T-helper 17 cell (primary cell): ENCODE results near the gene PLEKHA4. TPM values are rescaled to one million over a fixed set of nuclear protein-coding genes. Genes with fewer than 3 reads are reported as not detected.

ENCODE experiments used
- ATAC-seq: fragments of 150-1000 bp; cut with Tn5 transposase; 2 replicates; pipeline ENCODE4 v1.10.0; 2021; ENCODE audit warnings: mild to moderate bottlenecking, moderate library complexity
- DNase-seq, 3 donors: peaks; one replicate each; pipeline versions ENCODE4 v3.0.0 to v3.0.0-alpha.2; 2020 to 2021
- H3K9me3 ChIP-seq: one replicate; pipeline ENCODE4 v1.7.0; 2013; ENCODE audit warnings: low read length, mild to moderate bottlenecking; ENCODE audit not compliant: control insufficient read depth, poor library complexity, severe bottlenecking
- H3K27ac Mint-ChIP-seq: one replicate; pipeline ENCODE4 v1.8.0; 2022; ENCODE audit warnings: mild to moderate bottlenecking, moderate library complexity, mixed read lengths
- H3K27me3 Mint-ChIP-seq: one replicate; pipeline ENCODE4 v1.8.0; 2022; ENCODE audit warnings: mixed read lengths
- H3K36me3 Mint-ChIP-seq: one replicate; pipeline ENCODE4 v1.8.0; 2022; ENCODE audit warnings: low read depth, mixed read lengths
- H3K4me1 Mint-ChIP-seq: one replicate; pipeline ENCODE4 v1.8.0; 2022; ENCODE audit warnings: mild to moderate bottlenecking, mixed read lengths
- H3K4me3 Mint-ChIP-seq: one replicate; pipeline ENCODE4 v1.8.0; 2022; ENCODE audit warnings: mild to moderate bottlenecking, moderate library complexity, mixed read lengths
- total RNA-seq, 4 donors: library from RNA in 2 of 4; stranded (reverse) in 2 of 4; gene quantifications; one replicate each; pipeline ENCODE4 v1.2.3 and lab custom pipeline; 2022 to 2026

Gene PLEKHA4
- total RNA-seq, 2 donors from 2014 or later, result 0.42 to 3.0 TPM

- no peaks in the 10 kb centered on the region for H3K36me3 Mint-ChIP-seq
- DNase-seq, result peak in 1 of 3 donors; percentile 24
- H3K4me1 Mint-ChIP-seq, result peaks cover 23% of the 10 kb centered on the region
- ATAC-seq, result no peak
- no peaks in the 10 kb centered on the region for H3K9me3 ChIP-seq
- H3K27ac Mint-ChIP-seq, result no peak overlapping the region
- no peak overlapping the region for H3K4me3 Mint-ChIP-seq
- H3K27me3 Mint-ChIP-seq, result no peaks in the 10 kb centered on the region
Observed at GRCh38 chr19:48806818-48807589, 61.4 kb downstream of the PLEKHA4 start.

GRCh38 chr19:48806518-48806817, 61.9 kb downstream of the PLEKHA4 start:
- peaks cover 22% of the 10 kb centered on the region for H3K4me1 Mint-ChIP-seq
- H3K27me3 Mint-ChIP-seq, result no peaks in the 10 kb centered on the region
- no peak overlapping the region for H3K27ac Mint-ChIP-seq
- peak; percentile 75 for ATAC-seq
- H3K36me3 Mint-ChIP-seq, result no peaks in the 10 kb centered on the region
- H3K4me3 Mint-ChIP-seq, result peak overlapping the region; percentile 56
- no peak for DNase-seq
- no peaks in the 10 kb centered on the region for H3K9me3 ChIP-seq

GRCh38 chr19:48805452-48805851, 63.0 kb downstream of the PLEKHA4 start:
- Mint-ChIP-seq H3K4me1 (peaks cover 17% of the 10 kb centered on the region), H3K27me3 (no peaks in the 10 kb centered on the region), H3K36me3 (no peaks in the 10 kb centered on the region), H3K4me3 (no peak overlapping the region), H3K27ac (no peak overlapping the region)
- no peak for ATAC-seq
- no peaks in the 10 kb centered on the region for H3K9me3 ChIP-seq
- no peak for DNase-seq

GRCh38 chr19:48804496-48804895, 63.9 kb downstream of the PLEKHA4 start:
- Mint-ChIP-seq H3K36me3 (no peaks in the 10 kb centered on the region), H3K4me1 (peaks cover 10% of the 10 kb centered on the region), H3K27ac (no peak overlapping the region), H3K27me3 (no peaks in the 10 kb centered on the region), H3K4me3 (no peak overlapping the region)
- no peaks in the 10 kb centered on the region for H3K9me3 ChIP-seq
- DNase-seq (no peak), ATAC-seq (no peak)

GRCh38 chr19:48802623-48803022, 65.8 kb downstream of the PLEKHA4 start:
- no peak for DNase-seq
- H3K9me3 ChIP-seq, result no peaks in the 10 kb centered on the region
- H3K27ac Mint-ChIP-seq, result no peak overlapping the region
- H3K36me3 Mint-ChIP-seq, result no peaks in the 10 kb centered on the region
- no peak overlapping the region for H3K4me3 Mint-ChIP-seq
- peaks cover 3% of the 10 kb centered on the region for H3K4me1 Mint-ChIP-seq
- no peak for ATAC-seq
- no peaks in the 10 kb centered on the region for H3K27me3 Mint-ChIP-seq

- no peaks in the 10 kb centered on the region for H3K36me3 Mint-ChIP-seq
- H3K27ac Mint-ChIP-seq, result peak overlapping the region; percentile 78
- H3K4me3 Mint-ChIP-seq, result no peak overlapping the region
- peaks cover 7% of the 10 kb centered on the region for H3K4me1 Mint-ChIP-seq
- DNase-seq, result no peak
- ATAC-seq, result no peak
- no peaks in the 10 kb centered on the region for H3K9me3 ChIP-seq
- H3K27me3 Mint-ChIP-seq, result no peaks in the 10 kb centered on the region
Observed at GRCh38 chr19:48799358-48800300, 68.8 kb downstream of the PLEKHA4 start.

- Mint-ChIP-seq H3K27me3 (no peaks in the 10 kb centered on the region), H3K36me3 (no peaks in the 10 kb centered on the region), H3K4me1 (peaks cover 7% of the 10 kb centered on the region), H3K4me3 (no peak overlapping the region), H3K27ac (no peak overlapping the region)
- H3K9me3 ChIP-seq, result no peaks in the 10 kb centered on the region
- ATAC-seq (no peak), DNase-seq (no peak)
Observed at GRCh38 chr19:48798937-48799336, 69.5 kb downstream of the PLEKHA4 start.

- H3K27ac Mint-ChIP-seq, result no peak overlapping the region
- H3K27me3 Mint-ChIP-seq, result no peaks in the 10 kb centered on the region
- no peaks in the 10 kb centered on the region for H3K9me3 ChIP-seq
- no peak for ATAC-seq
- DNase-seq, result no peak
- no peaks in the 10 kb centered on the region for H3K36me3 Mint-ChIP-seq
- H3K4me1 Mint-ChIP-seq, result peaks cover 7% of the 10 kb centered on the region
- H3K4me3 Mint-ChIP-seq, result no peak overlapping the region
Observed at GRCh38 chr19:48797103-48797502, 71.3 kb downstream of the PLEKHA4 start.

- Mint-ChIP-seq H3K36me3 (no peaks in the 10 kb centered on the region), H3K27ac (no peak overlapping the region), H3K4me3 (no peak overlapping the region), H3K27me3 (no peaks in the 10 kb centered on the region), H3K4me1 (peaks cover 7% of the 10 kb centered on the region)
- no peak for ATAC-seq
- no peak for DNase-seq
- no peaks in the 10 kb centered on the region for H3K9me3 ChIP-seq
Observed at GRCh38 chr19:48796298-48797083, 71.9 kb downstream of the PLEKHA4 start.

GRCh38 chr19:48795685-48796070, 72.7 kb downstream of the PLEKHA4 start:
- Mint-ChIP-seq H3K27me3 (no peaks in the 10 kb centered on the region), H3K4me1 (peaks cover 7% of the 10 kb centered on the region), H3K27ac (peak overlapping the region; percentile 43), H3K4me3 (peak overlapping the region; percentile 89), H3K36me3 (no peaks in the 10 kb centered on the region)
- no peak for ATAC-seq
- no peak for DNase-seq
- H3K9me3 ChIP-seq, result no peaks in the 10 kb centered on the region

GRCh38 chr19:48795055-48795684, 73.2 kb downstream of the PLEKHA4 start:
- no peaks in the 10 kb centered on the region for H3K36me3 Mint-ChIP-seq
- peak overlapping the region; percentile 43 for H3K27ac Mint-ChIP-seq
- H3K9me3 ChIP-seq, result no peaks in the 10 kb centered on the region
- peaks cover 5% of the 10 kb centered on the region for H3K4me1 Mint-ChIP-seq
- H3K4me3 Mint-ChIP-seq, result peak overlapping the region; percentile 89
- no peaks in the 10 kb centered on the region for H3K27me3 Mint-ChIP-seq
- DNase-seq (peak; percentile 67 to 76 (median 72)), ATAC-seq (peak; percentile 100)

GRCh38 chr19:48794291-48794690, 74.1 kb downstream of the PLEKHA4 start:
- Mint-ChIP-seq H3K4me1 (peaks cover 4% of the 10 kb centered on the region), H3K27me3 (no peaks in the 10 kb centered on the region), H3K36me3 (no peaks in the 10 kb centered on the region), H3K4me3 (peak overlapping the region; percentile 89), H3K27ac (no peak overlapping the region)
- H3K9me3 ChIP-seq, result no peaks in the 10 kb centered on the region
- DNase-seq (no peak), ATAC-seq (no peak)

GRCh38 chr19:48793271-48793670, 75.1 kb downstream of the PLEKHA4 start:
- ATAC-seq (no peak), DNase-seq (no peak)
- H3K9me3 ChIP-seq, result no peaks in the 10 kb centered on the region
- Mint-ChIP-seq H3K27ac (no peak overlapping the region), H3K4me1 (peaks cover 4% of the 10 kb centered on the region), H3K4me3 (no peak overlapping the region), H3K36me3 (no peaks in the 10 kb centered on the region), H3K27me3 (no peaks in the 10 kb centered on the region)
